ENCODE data around the gene NEU4. TPM values are rescaled to one million over a fixed set of nuclear protein-coding genes. Genes with fewer than 3 reads are reported as not detected.
"Not testable (repeated sequence)": the region's sequence is repeated elsewhere in the genome, so short reads cannot be mapped to it uniquely, and the experiment has no call there.

The NEU4 gene
- total RNA-seq, 2 experiments from 2014 or later: 0.37 TPM; not detected in 1

- no peak overlapping the region for H3K4me3 Mint-ChIP-seq
- no peaks in the 10 kb centered on the region for H3K4me1 Mint-ChIP-seq
- H3K27ac Mint-ChIP-seq: no peak overlapping the region
- ChIA-PET CTCF (interaction anchor here (0.6 to 1.0 kb wide), 2 partner anchors 9 to 97 kb away, joined by 3 to 4 read pairs; no protein-coding TSS in a partner anchor), POLR2A (no interaction called here)
- H3K9me3 Mint-ChIP-seq: peaks cover 3% of the 10 kb centered on the region
- peaks cover 2% of the 10 kb centered on the region for H3K27me3 Mint-ChIP-seq
- no peaks in the 10 kb centered on the region for H3K36me3 Mint-ChIP-seq (ENCODE audit: low read depth)
- no peak for DNase-seq
Observed at GRCh38 chr2:241777686-241778627, 31.0 kb upstream of the NEU4 start.

GRCh38 chr2:241780939-241781569 lies 27.9 kb upstream of the NEU4 start:
- no peaks in the 10 kb centered on the region for H3K4me1 Mint-ChIP-seq
- CTCF ChIA-PET: no interaction called here
- POLR2A ChIA-PET: no interaction called here
- H3K27me3 Mint-ChIP-seq: peaks cover 2% of the 10 kb centered on the region
- H3K4me3 Mint-ChIP-seq: no peak overlapping the region
- no peaks in the 10 kb centered on the region for H3K36me3 Mint-ChIP-seq (ENCODE audit: low read depth)
- H3K27ac Mint-ChIP-seq: no peak overlapping the region
- no peak for DNase-seq
- peaks cover 5% of the 10 kb centered on the region for H3K9me3 Mint-ChIP-seq

- H3K27ac Mint-ChIP-seq; H3K27me3 Mint-ChIP-seq; H3K4me3 Mint-ChIP-seq; H3K9me3 Mint-ChIP-seq; CTCF ChIA-PET; POLR2A ChIA-PET; H3K36me3 Mint-ChIP-seq (ENCODE audit: low read depth); DNase-seq; H3K4me1 Mint-ChIP-seq: not testable (repeated sequence)
Observed at GRCh38 chr2:241782053-241782452, 26.9 kb upstream of the NEU4 start.

- no peak overlapping the region for H3K4me3 Mint-ChIP-seq
- peak overlapping the region; percentile 37 for H3K27ac Mint-ChIP-seq
- H3K36me3 Mint-ChIP-seq (ENCODE audit: low read depth): no peaks in the 10 kb centered on the region
- no peaks in the 10 kb centered on the region for H3K27me3 Mint-ChIP-seq
- ChIA-PET POLR2A (no interaction called here), CTCF (interaction anchor here (0.6 to 1.7 kb wide), 4 partner anchors 17 to 733 kb away, joined by 3 to 7 read pairs (median 4); no protein-coding TSS in a partner anchor)
- peaks cover 30% of the 10 kb centered on the region for H3K9me3 Mint-ChIP-seq
- peaks cover 14% of the 10 kb centered on the region for H3K4me1 Mint-ChIP-seq
- DNase-seq: no peak
Observed at GRCh38 chr2:241788135-241788534, 20.9 kb upstream of the NEU4 start.

GRCh38 chr2:241788572-241788971 lies 20.4 kb upstream of the NEU4 start:
- DNase-seq: no peak
- ChIA-PET CTCF (interaction anchor here (0.6 to 1.7 kb wide), 5 partner anchors 9 to 733 kb away, joined by 3 to 7 read pairs (median 3); no protein-coding TSS in a partner anchor), POLR2A (no interaction called here)
- Mint-ChIP-seq H3K27me3 (no peaks in the 10 kb centered on the region), H3K4me3 (no peak overlapping the region), H3K9me3 (peaks cover 29% of the 10 kb centered on the region), H3K27ac (peak overlapping the region; percentile 37), H3K4me1 (peaks cover 14% of the 10 kb centered on the region), H3K36me3 (ENCODE audit: low read depth) (no peaks in the 10 kb centered on the region)

GRCh38 chr2:241791385-241791784 lies 17.6 kb upstream of the NEU4 start:
- POLR2A ChIA-PET; DNase-seq; H3K4me3 Mint-ChIP-seq; H3K27me3 Mint-ChIP-seq; CTCF ChIA-PET; H3K36me3 Mint-ChIP-seq (ENCODE audit: low read depth); H3K27ac Mint-ChIP-seq: not testable (repeated sequence)
- Mint-ChIP-seq H3K9me3 (peaks cover 29% of the 10 kb centered on the region), H3K4me1 (peaks cover 14% of the 10 kb centered on the region)

GRCh38 chr2:241793385-241793784 lies 15.6 kb upstream of the NEU4 start:
- CTCF ChIA-PET: interaction anchor here (1.4 kb wide), 1 partner anchor 34 kb away, joined by 4 read pairs; no protein-coding TSS in a partner anchor
- POLR2A ChIA-PET: no interaction called here
- Mint-ChIP-seq H3K36me3 (ENCODE audit: low read depth) (no peaks in the 10 kb centered on the region), H3K27ac (no peak overlapping the region), H3K27me3 (no peaks in the 10 kb centered on the region), H3K4me1 (peaks cover 9% of the 10 kb centered on the region), H3K9me3 (peaks cover 18% of the 10 kb centered on the region), H3K4me3 (no peak overlapping the region)
- DNase-seq: no peak

GRCh38 chr2:241794250-241794823 lies 14.7 kb upstream of the NEU4 start:
- H3K27me3 Mint-ChIP-seq: no peaks in the 10 kb centered on the region
- no peak overlapping the region for H3K4me3 Mint-ChIP-seq
- no peaks in the 10 kb centered on the region for H3K4me1 Mint-ChIP-seq
- H3K9me3 Mint-ChIP-seq: peaks cover 14% of the 10 kb centered on the region
- H3K36me3 Mint-ChIP-seq (ENCODE audit: low read depth): no peaks in the 10 kb centered on the region
- POLR2A ChIA-PET: no interaction called here
- H3K27ac Mint-ChIP-seq: no peak overlapping the region
- CTCF ChIA-PET: interaction anchor here (0.9 to 1.4 kb wide), 3 partner anchors 15 to 84 kb away, joined by 3 to 4 read pairs (median 3); no protein-coding TSS in a partner anchor
- DNase-seq: no peak

- no peaks in the 10 kb centered on the region for H3K4me1 Mint-ChIP-seq
- DNase-seq: no peak
- no peak overlapping the region for H3K4me3 Mint-ChIP-seq
- ChIA-PET CTCF (interaction anchor here (0.7 to 0.9 kb wide), 2 partner anchors 12 to 83 kb away, joined by 3 to 6 read pairs; no protein-coding TSS in a partner anchor), POLR2A (no interaction called here)
- H3K27ac Mint-ChIP-seq: no peak overlapping the region
- peaks cover 9% of the 10 kb centered on the region for H3K9me3 Mint-ChIP-seq
- H3K27me3 Mint-ChIP-seq: no peaks in the 10 kb centered on the region
- H3K36me3 Mint-ChIP-seq (ENCODE audit: low read depth): no peaks in the 10 kb centered on the region
Observed at GRCh38 chr2:241795021-241795999, 13.7 kb upstream of the NEU4 start.

GRCh38 chr2:241796209-241796608 lies 12.8 kb upstream of the NEU4 start:
- H3K36me3 Mint-ChIP-seq (ENCODE audit: low read depth): no peaks in the 10 kb centered on the region
- ChIA-PET CTCF (interaction anchor here (0.7 kb wide), 1 partner anchor 13 kb away, joined by 6 read pairs; no protein-coding TSS in a partner anchor), POLR2A (no interaction called here)
- no peak overlapping the region for H3K27ac Mint-ChIP-seq
- no peaks in the 10 kb centered on the region for H3K27me3 Mint-ChIP-seq
- H3K4me3 Mint-ChIP-seq: no peak overlapping the region
- no peaks in the 10 kb centered on the region for H3K9me3 Mint-ChIP-seq
- no peaks in the 10 kb centered on the region for H3K4me1 Mint-ChIP-seq
- no peak for DNase-seq

GRCh38 chr2:241796610-241797138 lies 12.3 kb upstream of the NEU4 start:
- POLR2A ChIA-PET: no interaction called here
- Mint-ChIP-seq H3K4me1 (no peaks in the 10 kb centered on the region), H3K4me3 (no peak overlapping the region), H3K36me3 (ENCODE audit: low read depth) (no peaks in the 10 kb centered on the region), H3K27ac (no peak overlapping the region), H3K9me3 (no peaks in the 10 kb centered on the region), H3K27me3 (no peaks in the 10 kb centered on the region)
- CTCF ChIA-PET: no interaction called here
- no peak for DNase-seq
